Activated naive CD4-positive, alpha-beta T cell treated with anti-CD3 and anti-CD28 coated beads, Interleukin-2, amount 10 ng/mL, durations not matched to agents 7 days and 5 days (primary cell): ENCODE data around the gene LARGE1.
"Not testable (repeated sequence)": the region's sequence is repeated elsewhere in the genome, so short reads cannot be mapped to it uniquely, and the experiment has no call there.

Source experiments
- CTCF ChIA-PET: fragments of 350-600 bp; sonication (Branson Sonifier 250); formaldehyde crosslinking; loops from one replicate; lab custom pipeline; 2021; ENCODE audit warnings: antibody characterized with exemption; lab: Charles Lee
- DNase-seq: peaks from one replicate; pipeline ENCODE4 v3.0.0-alpha.2; 2020
- H3K27ac Mint-ChIP-seq: one replicate; pipeline ENCODE4 v1.8.0; 2021; ENCODE audit warnings: mild to moderate bottlenecking, moderate library complexity, mixed read lengths
- H3K27me3 Mint-ChIP-seq: one replicate; pipeline ENCODE4 v1.8.0; 2021; ENCODE audit warnings: mild to moderate bottlenecking, mixed read lengths
- H3K36me3 Mint-ChIP-seq: one replicate; pipeline ENCODE4 v1.8.0; 2021; ENCODE audit warnings: mixed read lengths
- H3K4me1 Mint-ChIP-seq: one replicate; pipeline ENCODE4 v1.8.0; 2021; ENCODE audit warnings: mixed read lengths
- H3K4me3 Mint-ChIP-seq: one replicate; pipeline ENCODE4 v1.8.0; 2021; ENCODE audit warnings: mild to moderate bottlenecking, moderate library complexity, mixed read lengths
- H3K9me3 Mint-ChIP-seq: one replicate; pipeline ENCODE4 v1.8.0; 2021; ENCODE audit warnings: mixed read lengths

LARGE1 gene

DNA sequence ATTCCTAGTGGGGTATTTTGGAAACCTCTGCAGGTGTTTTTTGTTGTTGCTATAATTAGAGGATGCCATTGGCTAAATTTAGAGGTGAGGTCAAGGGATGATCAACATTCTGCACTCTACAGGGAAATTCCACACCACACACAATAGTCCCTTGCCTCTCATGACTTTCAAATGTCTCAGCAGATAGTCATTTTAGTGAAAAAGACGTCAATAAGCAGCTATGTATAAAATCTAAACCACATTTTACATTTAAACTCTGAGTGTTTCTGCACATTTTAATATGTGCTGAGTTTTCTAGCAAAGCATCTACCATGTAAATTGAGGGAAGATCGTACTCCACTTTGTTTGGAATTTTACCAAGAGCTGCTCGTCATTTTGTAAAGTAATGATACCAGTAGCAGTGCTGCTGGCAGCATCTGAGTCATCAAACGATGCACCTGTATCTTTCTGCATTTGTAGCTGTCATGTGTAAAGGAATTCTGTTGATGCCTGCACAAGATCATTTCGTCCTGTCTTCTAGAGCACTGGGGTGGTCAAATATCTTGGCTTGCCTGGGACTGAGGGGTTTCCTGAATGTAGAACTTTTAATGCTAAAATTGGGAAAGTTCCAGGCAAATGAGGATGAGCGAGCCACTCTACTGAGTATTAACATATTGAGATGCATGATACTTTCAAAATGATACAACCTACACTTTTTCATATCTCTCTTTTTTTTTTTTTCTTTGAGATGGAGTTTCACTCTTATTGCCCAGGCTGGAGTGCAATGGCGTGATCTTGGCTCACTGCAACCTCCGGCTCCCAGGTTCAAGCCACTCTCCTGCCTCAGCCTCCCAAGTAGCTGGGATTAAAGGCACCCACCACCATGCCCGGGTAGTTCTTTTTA, 447.6 kb downstream of the LARGE1 start:
- H3K27me3 Mint-ChIP-seq: no peaks in the 10 kb centered on the region
- H3K27ac Mint-ChIP-seq: no peak overlapping the region
- no peaks in the 10 kb centered on the region for H3K4me1 Mint-ChIP-seq
- H3K4me3 Mint-ChIP-seq: no peak overlapping the region
- CTCF ChIA-PET: no interaction called here
- no peak for DNase-seq
- no peaks in the 10 kb centered on the region for H3K36me3 Mint-ChIP-seq
- H3K9me3 Mint-ChIP-seq: peaks cover 24% of the 10 kb centered on the region

- no peaks in the 10 kb centered on the region for H3K27me3 Mint-ChIP-seq
- H3K27ac Mint-ChIP-seq: no peak overlapping the region
- peaks cover 13% of the 10 kb centered on the region for H3K9me3 Mint-ChIP-seq
- no peaks in the 10 kb centered on the region for H3K36me3 Mint-ChIP-seq
- no peak overlapping the region for H3K4me3 Mint-ChIP-seq
- no peaks in the 10 kb centered on the region for H3K4me1 Mint-ChIP-seq
- CTCF ChIA-PET: no interaction called here
- no peak for DNase-seq
Observed at GRCh38 chr22:33470456-33470855, 449.8 kb downstream of the LARGE1 start.

- no peak for DNase-seq
- Mint-ChIP-seq H3K4me1 (no peaks in the 10 kb centered on the region), H3K4me3 (no peak overlapping the region), H3K27ac (no peak overlapping the region), H3K36me3 (no peaks in the 10 kb centered on the region), H3K27me3 (no peaks in the 10 kb centered on the region), H3K9me3 (peaks cover 12% of the 10 kb centered on the region)
- CTCF ChIA-PET: no interaction called here
Observed at GRCh38 chr22:33467620-33468095, 452.6 kb downstream of the LARGE1 start.

DNA sequence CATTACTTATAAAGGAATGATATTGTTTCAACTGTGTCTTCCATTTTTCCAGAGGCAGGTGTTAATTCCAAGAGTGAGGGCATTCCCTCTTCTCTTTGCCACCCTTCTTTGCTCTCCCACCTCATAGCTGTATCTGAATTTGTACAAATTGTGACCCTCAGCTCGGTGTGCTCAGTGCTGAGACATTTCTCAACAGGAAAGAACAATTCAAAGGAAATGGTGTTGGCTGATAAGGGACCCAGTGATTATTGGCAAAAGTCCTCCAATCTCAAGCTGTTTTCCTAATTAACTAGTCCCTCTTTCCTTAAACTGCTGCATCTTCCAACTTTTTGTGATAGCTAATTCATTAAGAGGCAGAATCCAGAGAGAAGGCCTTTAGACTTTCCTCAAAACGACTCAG, 453.2 kb downstream of the LARGE1 start:
- H3K36me3 Mint-ChIP-seq: no peaks in the 10 kb centered on the region
- H3K4me3 Mint-ChIP-seq: no peak overlapping the region
- no peak overlapping the region for H3K27ac Mint-ChIP-seq
- H3K9me3 Mint-ChIP-seq: peaks cover 7% of the 10 kb centered on the region
- DNase-seq: no peak
- H3K27me3 Mint-ChIP-seq: no peaks in the 10 kb centered on the region
- CTCF ChIA-PET: no interaction called here
- no peaks in the 10 kb centered on the region for H3K4me1 Mint-ChIP-seq

GRCh38 chr22:33465554-33465953, 454.7 kb downstream of the LARGE1 start:
- no peak overlapping the region for H3K4me3 Mint-ChIP-seq
- H3K9me3 Mint-ChIP-seq: peaks cover 6% of the 10 kb centered on the region
- no peak overlapping the region for H3K27ac Mint-ChIP-seq
- CTCF ChIA-PET: no interaction called here
- H3K4me1 Mint-ChIP-seq: no peaks in the 10 kb centered on the region
- DNase-seq: no peak
- H3K36me3 Mint-ChIP-seq: no peaks in the 10 kb centered on the region
- H3K27me3 Mint-ChIP-seq: no peaks in the 10 kb centered on the region

DNA sequence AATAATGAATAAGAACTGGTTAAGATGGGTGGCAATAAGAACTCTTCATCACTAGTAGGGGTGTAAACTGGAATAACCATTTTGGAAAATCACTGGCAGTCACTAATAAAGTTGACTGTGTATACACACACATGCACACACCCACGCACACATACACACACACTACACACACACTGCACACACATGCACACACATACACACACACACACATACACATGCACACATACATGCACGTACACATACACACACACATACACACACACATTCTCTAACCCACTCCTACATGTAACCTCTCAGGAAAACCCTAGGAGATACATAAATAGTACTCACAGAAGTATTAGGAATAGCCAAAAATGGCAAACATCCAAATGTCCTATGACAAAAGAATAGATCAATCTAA, 455.6 kb downstream of the LARGE1 start:
- Mint-ChIP-seq H3K27ac (no peak overlapping the region), H3K4me3 (no peak overlapping the region), H3K27me3 (no peaks in the 10 kb centered on the region), H3K9me3 (peaks cover 6% of the 10 kb centered on the region), H3K36me3 (no peaks in the 10 kb centered on the region), H3K4me1 (no peaks in the 10 kb centered on the region)
- DNase-seq: no peak
- CTCF ChIA-PET: interaction anchor here (0.6 kb wide), 1 partner anchor 355 kb away, joined by 3 read pairs; no protein-coding TSS in a partner anchor

GRCh38 chr22:33461698-33462434, 458.4 kb downstream of the LARGE1 start:
- CTCF ChIA-PET: no interaction called here
- no peaks in the 10 kb centered on the region for H3K4me1 Mint-ChIP-seq
- no peak overlapping the region for H3K27ac Mint-ChIP-seq
- no peaks in the 10 kb centered on the region for H3K27me3 Mint-ChIP-seq
- H3K4me3 Mint-ChIP-seq: no peak overlapping the region
- H3K9me3 Mint-ChIP-seq: peaks cover 11% of the 10 kb centered on the region
- no peak for DNase-seq
- H3K36me3 Mint-ChIP-seq: no peaks in the 10 kb centered on the region

DNA sequence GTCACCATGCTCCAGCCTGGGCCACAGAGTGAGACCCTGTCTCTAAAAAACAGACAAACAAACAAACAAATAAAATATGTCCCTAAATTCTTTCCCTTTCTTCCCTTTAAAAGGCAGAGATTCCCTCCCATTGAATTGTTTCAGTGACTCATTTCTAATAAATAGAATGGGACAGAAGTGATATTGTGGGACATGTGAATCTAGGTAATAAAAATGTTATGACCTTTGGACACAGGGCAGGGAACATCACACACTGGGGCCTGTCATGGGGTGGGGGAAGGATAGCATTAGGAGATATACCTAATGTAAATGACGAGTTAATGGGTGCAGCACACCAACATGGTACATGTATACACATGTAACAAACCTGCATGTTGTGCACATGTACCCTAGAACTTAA, 459.0 kb downstream of the LARGE1 start:
- H3K27ac Mint-ChIP-seq, DNase-seq, H3K4me3 Mint-ChIP-seq, CTCF ChIA-PET, H3K27me3 Mint-ChIP-seq, H3K36me3 Mint-ChIP-seq, H3K4me1 Mint-ChIP-seq: not testable (repeated sequence)
- H3K9me3 Mint-ChIP-seq: peaks cover 11% of the 10 kb centered on the region

- Mint-ChIP-seq H3K27me3 (no peaks in the 10 kb centered on the region), H3K4me1 (no peaks in the 10 kb centered on the region), H3K4me3 (no peak overlapping the region), H3K27ac (no peak overlapping the region), H3K36me3 (no peaks in the 10 kb centered on the region), H3K9me3 (peaks cover 11% of the 10 kb centered on the region)
- DNase-seq: no peak
- CTCF ChIA-PET: no interaction called here
Observed at GRCh38 chr22:33459137-33459536, 461.1 kb downstream of the LARGE1 start.

DNA sequence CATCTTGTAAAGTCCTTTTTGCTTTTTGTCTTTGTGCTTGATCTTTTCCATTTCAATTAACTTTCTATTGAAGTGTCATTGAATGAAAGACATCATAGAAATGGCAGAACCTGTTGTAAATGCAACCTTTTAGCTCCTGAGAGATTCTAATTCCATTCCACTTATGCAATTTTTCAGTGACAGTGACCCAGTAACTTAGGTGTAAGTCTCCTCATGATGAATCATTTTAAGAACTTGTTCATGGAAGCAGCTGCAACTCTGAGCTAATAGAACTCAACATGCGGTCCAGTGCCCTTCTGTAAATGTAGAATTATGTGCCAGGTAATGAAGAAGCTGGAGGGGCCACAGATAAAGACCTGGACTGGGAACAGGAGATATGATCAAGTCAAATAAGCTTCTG, 463.8 kb downstream of the LARGE1 start:
- Mint-ChIP-seq H3K27ac (no peak overlapping the region), H3K4me3 (no peak overlapping the region), H3K4me1 (no peaks in the 10 kb centered on the region), H3K9me3 (peaks cover 14% of the 10 kb centered on the region), H3K36me3 (no peaks in the 10 kb centered on the region), H3K27me3 (no peaks in the 10 kb centered on the region)
- CTCF ChIA-PET: no interaction called here
- DNase-seq: no peak

DNA sequence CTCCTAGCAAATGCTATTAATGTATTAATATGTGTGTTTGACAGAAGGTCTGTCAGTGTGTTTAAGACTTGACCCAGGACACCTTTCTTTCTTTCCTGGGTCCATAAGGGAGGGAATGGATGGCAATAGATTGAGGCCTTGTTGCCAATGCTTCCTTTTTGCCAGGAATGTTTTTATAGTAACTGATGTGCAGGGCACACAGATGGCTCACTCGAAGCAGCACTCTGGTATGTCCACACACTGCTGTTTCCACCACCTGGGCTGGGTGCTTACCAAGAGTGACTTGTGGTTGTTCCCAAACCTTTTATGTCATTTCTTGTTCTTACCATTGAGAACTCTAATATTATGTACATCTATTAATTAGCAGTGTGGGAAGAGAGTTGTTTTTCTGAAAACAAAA, 465.2 kb downstream of the LARGE1 start:
- H3K36me3 Mint-ChIP-seq: no peaks in the 10 kb centered on the region
- CTCF ChIA-PET: no interaction called here
- H3K27me3 Mint-ChIP-seq: no peaks in the 10 kb centered on the region
- H3K4me1 Mint-ChIP-seq: no peaks in the 10 kb centered on the region
- DNase-seq: no peak
- H3K27ac Mint-ChIP-seq: no peak overlapping the region
- peaks cover 12% of the 10 kb centered on the region for H3K9me3 Mint-ChIP-seq
- no peak overlapping the region for H3K4me3 Mint-ChIP-seq

- Mint-ChIP-seq H3K4me1 (no peaks in the 10 kb centered on the region), H3K27ac (no peak overlapping the region), H3K9me3 (peaks cover 12% of the 10 kb centered on the region), H3K36me3 (no peaks in the 10 kb centered on the region), H3K4me3 (no peak overlapping the region), H3K27me3 (no peaks in the 10 kb centered on the region)
- CTCF ChIA-PET: no interaction called here
- no peak for DNase-seq
Observed at GRCh38 chr22:33451866-33452469, 468.3 kb downstream of the LARGE1 start.

DNA sequence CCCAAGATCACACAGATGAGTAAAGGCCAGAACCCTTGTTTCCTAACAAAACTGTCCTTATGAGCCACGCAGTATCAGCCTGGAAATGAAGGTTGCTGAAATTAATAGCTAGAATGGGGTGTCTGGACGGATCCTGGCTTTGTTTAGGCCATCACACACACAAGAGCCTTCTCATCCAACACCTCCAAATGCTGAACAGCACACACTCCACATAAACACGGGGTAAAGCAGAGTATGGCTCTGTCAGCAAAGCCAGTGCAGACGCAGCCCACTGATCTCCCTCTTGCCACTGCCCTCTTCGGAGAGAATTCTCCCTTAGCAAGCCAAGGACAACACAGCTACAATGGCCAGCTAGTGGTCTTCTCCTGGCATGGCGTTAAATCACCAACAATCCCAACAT, 469.5 kb downstream of the LARGE1 start:
- no peak for DNase-seq
- no peak overlapping the region for H3K27ac Mint-ChIP-seq

DNA sequence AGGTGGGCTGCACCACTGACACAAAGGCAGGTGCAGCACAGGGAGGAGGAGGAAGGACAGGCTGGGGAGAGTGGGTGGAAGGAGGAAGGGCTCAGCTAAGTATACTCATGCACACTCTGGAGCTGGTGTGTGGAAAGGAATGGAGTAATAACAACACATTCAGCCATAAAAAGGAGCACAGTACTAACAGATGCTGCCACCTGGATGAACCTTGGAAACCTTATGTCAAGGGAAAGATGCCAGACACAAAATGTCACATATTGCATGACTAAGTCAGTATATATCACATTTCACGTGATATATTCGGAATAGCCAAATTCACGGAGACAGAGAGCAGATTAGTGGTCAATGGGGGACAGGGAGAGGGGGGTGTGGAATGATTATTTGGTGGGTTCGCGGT, 472.5 kb downstream of the LARGE1 start:
- H3K27me3 Mint-ChIP-seq: no peaks in the 10 kb centered on the region
- no peak overlapping the region for H3K4me3 Mint-ChIP-seq
- H3K4me1 Mint-ChIP-seq: no peaks in the 10 kb centered on the region
- CTCF ChIA-PET: no interaction called here
- H3K9me3 Mint-ChIP-seq: peaks cover 18% of the 10 kb centered on the region
- H3K36me3 Mint-ChIP-seq: no peaks in the 10 kb centered on the region
- H3K27ac Mint-ChIP-seq: no peak overlapping the region
- no peak for DNase-seq

More for the DNA sequence above, 469.5 kb downstream of the LARGE1 start:
- Mint-ChIP-seq H3K36me3 (no peaks in the 10 kb centered on the region), H3K4me3 (no peak overlapping the region), H3K27me3 (no peaks in the 10 kb centered on the region), H3K4me1 (no peaks in the 10 kb centered on the region), H3K9me3 (peaks cover 16% of the 10 kb centered on the region)
- CTCF ChIA-PET: no interaction called here
